Endothelial cell (in vitro differentiated cells): ENCODE measurements around the gene CYB561D2. TPM values are rescaled to one million over a fixed set of nuclear protein-coding genes. Genes with fewer than 3 reads are reported as not detected.

Experiments
- DNase-seq: peaks from one replicate; pipeline ENCODE4 v3.0.0; 2021; ENCODE audit warnings: low spot score
- H3K27ac Mint-ChIP-seq: one replicate; pipeline ENCODE4 v1.8.0; 2021; ENCODE audit warnings: mixed read lengths, inconsistent platforms; ENCODE audit not compliant: unreplicated experiment
- H3K27me3 Mint-ChIP-seq: one replicate; pipeline ENCODE4 v1.8.0; 2021; ENCODE audit warnings: mild to moderate bottlenecking, moderate library complexity, mixed read lengths, inconsistent platforms; ENCODE audit not compliant: unreplicated experiment
- H3K36me3 Mint-ChIP-seq: one replicate; pipeline ENCODE4 v1.8.0; 2021; ENCODE audit warnings: mild to moderate bottlenecking, low read depth, mixed read lengths, inconsistent platforms; ENCODE audit not compliant: unreplicated experiment
- H3K4me1 Mint-ChIP-seq: one replicate; pipeline ENCODE4 v1.8.0; 2021; ENCODE audit warnings: mild to moderate bottlenecking, mixed read lengths, inconsistent platforms; ENCODE audit not compliant: unreplicated experiment
- H3K4me3 Mint-ChIP-seq: one replicate; pipeline ENCODE4 v1.8.0; 2021; ENCODE audit warnings: mild to moderate bottlenecking, mixed read lengths, inconsistent platforms; ENCODE audit not compliant: unreplicated experiment
- H3K9me3 Mint-ChIP-seq: one replicate; pipeline ENCODE4 v1.8.0; 2021; ENCODE audit warnings: mixed read lengths, inconsistent platforms; ENCODE audit not compliant: unreplicated experiment
- total RNA-seq: library from RNA; stranded (reverse); fragmentation: NEBNext Ultra II Directional; extraction: Animal tissue kit (Norgen Biotek cat#: 25700); gene quantifications from one replicate; pipeline ENCODE4 v1.2.1, GENCODE V29; 2021; ENCODE audit not compliant: unreplicated experiment
- TF ChIP-seq, protein P1 (sequence below): fragments of 200-600 bp; sonication (generic); IDR thresholded peaks from one replicate; pipeline ENCODE4 v1.5.0; 2021; ENCODE audit warnings: antibody characterized with exemption; ENCODE audit not compliant: unreplicated experiment

Gene CYB561D2
- total RNA-seq, 1 donor from 2014 or later: 5.5 TPM

DNA sequence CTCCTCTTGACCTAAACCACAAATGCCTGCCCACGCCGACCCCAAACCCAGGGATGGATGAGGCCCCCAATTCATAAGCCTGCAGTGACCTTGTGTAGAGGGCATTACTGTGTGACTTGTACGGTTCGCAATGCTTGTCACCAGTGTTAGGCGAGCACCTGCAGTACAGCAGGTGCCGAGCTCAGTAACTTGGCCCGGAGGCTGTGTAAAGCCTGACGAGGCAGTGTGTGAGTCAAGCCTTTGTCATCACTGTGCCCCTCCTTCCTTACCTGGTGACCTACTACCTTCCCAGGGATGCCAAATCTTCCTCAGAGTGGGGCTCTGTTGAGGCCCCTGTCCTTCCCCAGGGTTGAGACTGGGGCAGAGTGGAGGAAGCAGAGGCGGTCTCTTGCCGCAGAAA, 45.8 kb downstream of the CYB561D2 start:
- Mint-ChIP-seq H3K36me3 (no peaks in the 10 kb centered on the region), H3K27me3 (peaks cover 6% of the 10 kb centered on the region), H3K9me3 (no peaks in the 10 kb centered on the region), H3K27ac (no peak overlapping the region), H3K4me3 (no peak overlapping the region), H3K4me1 (peaks cover 6% of the 10 kb centered on the region)
- DNase-seq: no peak
- TF ChIP-seq, protein P1, sequence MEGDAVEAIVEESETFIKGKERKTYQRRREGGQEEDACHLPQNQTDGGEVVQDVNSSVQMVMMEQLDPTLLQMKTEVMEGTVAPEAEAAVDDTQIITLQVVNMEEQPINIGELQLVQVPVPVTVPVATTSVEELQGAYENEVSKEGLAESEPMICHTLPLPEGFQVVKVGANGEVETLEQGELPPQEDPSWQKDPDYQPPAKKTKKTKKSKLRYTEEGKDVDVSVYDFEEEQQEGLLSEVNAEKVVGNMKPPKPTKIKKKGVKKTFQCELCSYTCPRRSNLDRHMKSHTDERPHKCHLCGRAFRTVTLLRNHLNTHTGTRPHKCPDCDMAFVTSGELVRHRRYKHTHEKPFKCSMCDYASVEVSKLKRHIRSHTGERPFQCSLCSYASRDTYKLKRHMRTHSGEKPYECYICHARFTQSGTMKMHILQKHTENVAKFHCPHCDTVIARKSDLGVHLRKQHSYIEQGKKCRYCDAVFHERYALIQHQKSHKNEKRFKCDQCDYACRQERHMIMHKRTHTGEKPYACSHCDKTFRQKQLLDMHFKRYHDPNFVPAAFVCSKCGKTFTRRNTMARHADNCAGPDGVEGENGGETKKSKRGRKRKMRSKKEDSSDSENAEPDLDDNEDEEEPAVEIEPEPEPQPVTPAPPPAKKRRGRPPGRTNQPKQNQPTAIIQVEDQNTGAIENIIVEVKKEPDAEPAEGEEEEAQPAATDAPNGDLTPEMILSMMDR: no peak

DNA sequence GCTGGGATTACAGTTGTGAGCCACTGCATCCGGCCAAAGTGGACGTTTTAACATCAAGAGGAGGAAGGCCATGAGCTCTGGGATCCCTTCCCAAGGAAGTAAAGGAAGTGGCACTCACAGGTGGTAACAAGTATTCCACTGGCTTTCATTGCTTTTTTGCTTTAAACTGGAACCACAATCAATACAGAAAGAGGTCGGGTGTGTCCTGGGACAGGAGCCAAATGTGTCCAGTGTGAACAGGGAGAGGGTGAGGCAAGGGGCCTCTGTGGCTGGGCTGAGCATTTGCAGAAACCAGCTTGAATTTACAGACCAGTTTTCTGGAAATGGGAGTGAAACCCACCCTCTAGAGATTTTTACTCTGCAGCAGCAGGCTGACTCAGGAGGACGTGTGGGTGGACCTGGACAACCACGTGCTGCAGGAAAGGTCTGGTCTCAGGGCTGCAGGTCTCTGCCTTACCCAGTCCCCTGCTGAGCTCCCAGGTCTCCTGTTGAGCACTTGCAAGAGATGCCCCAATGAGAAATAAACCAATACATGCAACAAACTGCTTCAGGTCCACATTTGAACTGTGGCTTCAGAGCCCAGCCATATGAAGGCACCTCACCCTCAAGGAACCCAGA, 51.4 kb downstream of the CYB561D2 start:
- Mint-ChIP-seq H3K4me1 (no peaks in the 10 kb centered on the region), H3K4me3 (no peak overlapping the region), H3K9me3 (no peaks in the 10 kb centered on the region), H3K27me3 (no peaks in the 10 kb centered on the region), H3K36me3 (no peaks in the 10 kb centered on the region), H3K27ac (no peak overlapping the region)
- TF ChIP-seq, protein P1: no peak
- DNase-seq: no peak

Other genes starting within 250 kb of the CYB561D2 start
- gene SEMA3F, start 195.5 kb upstream of the CYB561D2 start, total RNA-seq: 21.3 TPM
- gene GNAT1, start 159.3 kb upstream of the CYB561D2 start, total RNA-seq: 0.59 TPM
- 0.56 TPM for gene SLC38A3, start 145.6 kb upstream of the CYB561D2 start, total RNA-seq
- gene GNAI2, start 114.7 kb upstream of the CYB561D2 start, total RNA-seq: 771 TPM
- gene SEMA3B, start 81.7 kb upstream of the CYB561D2 start, total RNA-seq: 1.7 TPM
- gene LSMEM2, start 71.8 kb upstream of the CYB561D2 start, total RNA-seq: 0.18 TPM
- 43.2 TPM for gene IFRD2, start 58.4 kb upstream of the CYB561D2 start, total RNA-seq
- 12.7 TPM for gene HYAL3, start 51.5 kb upstream of the CYB561D2 start, total RNA-seq
- gene NAA80, start 51.5 kb upstream of the CYB561D2 start, total RNA-seq: 17.1 TPM
- gene HYAL1, start 47.3 kb upstream of the CYB561D2 start, total RNA-seq: 1.6 TPM
- 214 TPM for gene HYAL2, start 28.1 kb upstream of the CYB561D2 start, total RNA-seq
- 36.4 TPM for gene TUSC2, start 22.6 kb upstream of the CYB561D2 start, total RNA-seq
- gene RASSF1, start 10.0 kb upstream of the CYB561D2 start, total RNA-seq: 14.8 TPM
- gene ZMYND10, start 5.1 kb upstream of the CYB561D2 start, total RNA-seq: not detected
- 18.0 TPM for gene NPRL2, start 87 bp upstream of the CYB561D2 start, total RNA-seq
- 44.9 TPM for gene TMEM115, start 8.7 kb downstream of the CYB561D2 start, total RNA-seq
- gene CACNA2D2, start 152.8 kb downstream of the CYB561D2 start, total RNA-seq: 17.3 TPM
- 4.0 TPM for gene C3orf18, start 216.9 kb downstream of the CYB561D2 start, total RNA-seq
- 10.9 TPM for gene HEMK1, start 218.7 kb downstream of the CYB561D2 start, total RNA-seq